Osteocyte (in vitro differentiated cells): ENCODE results near the gene CIBAR2. TPM values are rescaled to one million over a fixed set of nuclear protein-coding genes. Genes with fewer than 3 reads are reported as not detected.
A peak's percentile ranks its signal among the peaks of the same experiment; 100 is the strongest.

ENCODE experiments used
- DNase-seq: peaks from one replicate; pipeline ENCODE4 v3.0.0; 2021; ENCODE audit warnings: mixed read lengths; ENCODE audit not compliant: unreplicated experiment; ENCODE audit errors: extremely low spot score
- H3K27ac Mint-ChIP-seq: one replicate; pipeline ENCODE4 v1.8.0; 2021; ENCODE audit warnings: mild to moderate bottlenecking, mixed read lengths; ENCODE audit not compliant: unreplicated experiment
- H3K27me3 Mint-ChIP-seq: one replicate; pipeline ENCODE4 v1.8.0; 2021; ENCODE audit warnings: mixed read lengths; ENCODE audit not compliant: unreplicated experiment
- H3K36me3 Mint-ChIP-seq: one replicate; pipeline ENCODE4 v1.8.0; 2021; ENCODE audit warnings: mixed read lengths; ENCODE audit not compliant: unreplicated experiment
- H3K4me1 Mint-ChIP-seq: one replicate; pipeline ENCODE4 v1.8.0; 2021; ENCODE audit warnings: mixed read lengths; ENCODE audit not compliant: unreplicated experiment
- H3K4me3 Mint-ChIP-seq: one replicate; pipeline ENCODE4 v1.8.0; 2021; ENCODE audit warnings: mild to moderate bottlenecking, moderate library complexity, mixed read lengths; ENCODE audit not compliant: unreplicated experiment
- H3K9me3 Mint-ChIP-seq: one replicate; pipeline ENCODE4 v1.8.0; 2021; ENCODE audit warnings: mixed read lengths; ENCODE audit not compliant: unreplicated experiment
- total RNA-seq: library from RNA; stranded (reverse); gene quantifications from 2 replicates; pipeline ENCODE4 v1.2.1, GENCODE V29; 2021
- TF ChIP-seq, protein P1 (sequence below): fragments of 200-600 bp; sonication (generic); IDR thresholded peaks from 2 replicates; pipeline ENCODE4 v1.5.0; 2021; ENCODE audit warnings: antibody characterized with exemption, mild to moderate bottlenecking, moderate library complexity

CIBAR2 gene
- total RNA-seq, 1 donor from 2014 or later = not detected

DNA sequence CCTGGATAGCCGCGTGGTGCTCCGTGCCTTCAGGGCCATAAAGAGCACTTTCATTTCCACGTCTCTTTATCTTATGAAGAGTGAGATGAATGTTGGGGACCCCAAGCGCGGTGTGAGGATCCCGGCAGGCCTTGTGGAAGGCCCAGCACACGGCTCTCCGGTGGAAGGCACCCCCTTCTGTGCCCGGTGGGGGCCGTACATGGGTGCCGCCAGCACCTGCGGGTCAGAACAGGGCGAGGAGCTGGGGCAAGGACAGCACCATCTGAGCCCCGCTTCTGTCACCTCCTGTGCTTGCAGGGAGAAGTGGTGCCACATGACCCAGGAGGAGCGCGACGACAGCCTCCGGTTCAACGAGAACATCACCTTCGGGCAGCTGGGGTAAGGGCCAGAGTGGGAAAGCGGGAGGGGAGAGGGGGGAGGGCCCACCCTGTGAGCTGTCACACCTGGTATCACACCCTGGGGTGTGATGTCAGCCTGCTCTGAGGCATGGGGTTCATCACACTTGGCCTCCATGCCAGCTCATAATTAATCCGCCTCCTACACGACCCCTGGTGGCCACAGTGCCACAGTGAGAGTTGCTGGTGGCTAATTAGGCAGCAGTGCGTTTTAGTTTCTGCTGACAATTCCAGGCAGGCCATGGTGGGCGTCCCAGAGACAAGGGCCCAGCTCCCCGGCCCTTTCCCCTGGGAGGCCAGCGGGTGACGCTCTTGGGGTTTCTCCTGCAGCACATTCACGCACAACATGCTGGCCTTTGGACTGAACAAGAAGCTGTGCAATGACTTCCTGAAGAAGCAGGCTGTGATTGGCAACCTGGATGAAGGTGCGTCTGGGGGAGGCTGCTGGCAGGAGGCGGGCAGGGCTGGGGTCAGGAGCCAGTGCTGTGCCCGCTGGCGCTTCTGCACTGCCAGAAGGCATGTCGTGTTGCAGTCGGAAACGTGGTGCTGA, 25.7 kb downstream of the CIBAR2 start:
- no peak overlapping the region for H3K4me3 Mint-ChIP-seq
- H3K36me3 Mint-ChIP-seq = peaks cover 3% of the 10 kb centered on the region
- H3K9me3 Mint-ChIP-seq = no peaks in the 10 kb centered on the region
- DNase-seq = no peak
- peaks cover 18% of the 10 kb centered on the region for H3K4me1 Mint-ChIP-seq
- H3K27me3 Mint-ChIP-seq = no peaks in the 10 kb centered on the region
- TF ChIP-seq, protein P1, sequence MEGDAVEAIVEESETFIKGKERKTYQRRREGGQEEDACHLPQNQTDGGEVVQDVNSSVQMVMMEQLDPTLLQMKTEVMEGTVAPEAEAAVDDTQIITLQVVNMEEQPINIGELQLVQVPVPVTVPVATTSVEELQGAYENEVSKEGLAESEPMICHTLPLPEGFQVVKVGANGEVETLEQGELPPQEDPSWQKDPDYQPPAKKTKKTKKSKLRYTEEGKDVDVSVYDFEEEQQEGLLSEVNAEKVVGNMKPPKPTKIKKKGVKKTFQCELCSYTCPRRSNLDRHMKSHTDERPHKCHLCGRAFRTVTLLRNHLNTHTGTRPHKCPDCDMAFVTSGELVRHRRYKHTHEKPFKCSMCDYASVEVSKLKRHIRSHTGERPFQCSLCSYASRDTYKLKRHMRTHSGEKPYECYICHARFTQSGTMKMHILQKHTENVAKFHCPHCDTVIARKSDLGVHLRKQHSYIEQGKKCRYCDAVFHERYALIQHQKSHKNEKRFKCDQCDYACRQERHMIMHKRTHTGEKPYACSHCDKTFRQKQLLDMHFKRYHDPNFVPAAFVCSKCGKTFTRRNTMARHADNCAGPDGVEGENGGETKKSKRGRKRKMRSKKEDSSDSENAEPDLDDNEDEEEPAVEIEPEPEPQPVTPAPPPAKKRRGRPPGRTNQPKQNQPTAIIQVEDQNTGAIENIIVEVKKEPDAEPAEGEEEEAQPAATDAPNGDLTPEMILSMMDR = peak; percentile 67
- no peak overlapping the region for H3K27ac Mint-ChIP-seq

DNA sequence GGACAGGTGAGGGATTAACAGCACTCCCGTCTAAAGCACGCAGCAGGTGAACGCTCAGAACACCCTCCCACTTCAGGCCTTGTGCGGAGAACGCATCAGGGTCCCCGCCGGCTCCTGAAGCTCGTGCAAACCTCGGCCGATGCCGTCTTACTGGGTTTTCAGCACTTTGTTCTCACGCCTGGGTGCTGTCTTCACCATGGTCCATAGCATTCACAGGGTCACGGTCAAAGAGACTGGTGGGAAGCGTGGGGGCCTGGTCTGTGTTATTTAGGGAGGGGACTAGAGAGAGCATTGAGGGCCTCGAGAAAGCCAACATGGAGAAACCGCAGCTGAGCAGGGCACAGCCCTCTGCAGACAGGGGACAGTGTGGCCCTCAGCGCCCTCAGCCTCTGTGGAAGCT, 26.6 kb downstream of the CIBAR2 start:
- no peak for DNase-seq
- TF ChIP-seq, protein P1 = no peak
- H3K4me3 Mint-ChIP-seq = no peak overlapping the region
- H3K27ac Mint-ChIP-seq = no peak overlapping the region
- H3K27me3 Mint-ChIP-seq = no peaks in the 10 kb centered on the region
- H3K9me3 Mint-ChIP-seq = no peaks in the 10 kb centered on the region
- H3K4me1 Mint-ChIP-seq = peaks cover 20% of the 10 kb centered on the region
- H3K36me3 Mint-ChIP-seq = peaks cover 3% of the 10 kb centered on the region

DNA sequence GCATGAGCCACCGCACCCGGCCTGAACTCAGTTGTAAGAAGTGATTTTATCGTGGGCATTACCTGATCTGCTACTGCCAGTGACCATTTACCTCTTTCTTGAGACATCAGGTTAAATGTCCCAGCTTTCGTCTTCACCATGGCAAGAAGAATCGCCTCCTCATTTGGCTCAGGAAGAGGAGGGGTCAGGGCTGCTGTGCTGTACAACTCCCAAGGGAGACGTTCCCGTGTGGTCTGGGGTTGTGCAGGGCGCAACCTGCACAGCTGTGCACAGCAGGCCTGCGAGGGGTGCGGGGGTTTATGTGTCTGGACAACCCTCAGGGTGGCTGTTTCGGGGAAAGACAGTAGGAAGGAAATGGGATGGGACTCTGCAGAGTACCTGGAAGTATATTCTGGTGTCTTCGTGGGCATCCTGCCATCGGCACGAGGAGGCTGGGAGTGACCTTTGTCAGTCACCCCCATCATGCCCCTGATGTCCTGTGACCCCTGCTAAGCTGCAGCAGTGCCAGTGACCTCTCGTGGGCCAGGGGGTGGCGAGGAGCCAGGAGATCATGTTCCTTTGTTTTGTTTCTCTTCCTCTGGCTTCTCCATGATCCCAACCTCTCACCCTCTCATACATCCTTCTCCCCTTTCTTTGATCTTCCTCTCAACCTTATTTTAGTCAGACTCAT, 27.3 kb downstream of the CIBAR2 start:
- TF ChIP-seq, protein P1 = no peak
- Mint-ChIP-seq H3K9me3 (no peaks in the 10 kb centered on the region), H3K4me1 (peaks cover 20% of the 10 kb centered on the region), H3K27ac (no peak overlapping the region), H3K27me3 (no peaks in the 10 kb centered on the region), H3K36me3 (peaks cover 3% of the 10 kb centered on the region), H3K4me3 (no peak overlapping the region)
- no peak for DNase-seq

DNA sequence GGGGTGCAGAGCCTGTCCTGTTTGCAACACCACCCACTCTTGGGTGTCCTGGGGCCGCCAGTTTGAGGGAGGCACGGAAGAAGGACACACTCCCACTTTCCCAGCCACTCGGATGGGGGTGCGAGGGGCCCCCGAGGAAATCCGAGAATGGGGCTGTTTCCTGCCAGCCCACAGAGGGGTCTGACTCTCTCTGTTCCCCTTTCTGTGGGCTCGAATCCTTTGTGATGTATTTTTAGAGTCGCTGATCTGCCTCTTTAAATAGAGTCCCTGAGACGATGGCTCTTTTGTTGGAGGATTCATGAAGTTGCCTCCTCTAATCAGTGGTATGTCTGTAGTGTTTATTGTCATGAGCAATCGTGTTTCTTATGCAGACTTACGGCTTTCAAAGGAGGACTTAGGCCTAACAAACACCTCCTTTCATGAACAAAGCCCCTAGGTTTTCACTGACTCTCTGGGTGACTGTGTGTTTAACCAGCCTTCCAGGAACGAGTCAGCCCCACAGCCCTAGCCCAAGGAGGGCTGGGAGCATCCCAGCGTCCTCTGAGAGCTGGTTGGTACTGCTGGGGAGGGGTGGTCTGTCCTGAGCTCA, 29.1 kb downstream of the CIBAR2 start:
- no peaks in the 10 kb centered on the region for H3K27me3 Mint-ChIP-seq
- H3K27ac Mint-ChIP-seq = no peak overlapping the region
- H3K4me3 Mint-ChIP-seq = no peak overlapping the region
- TF ChIP-seq, protein P1 = no peak
- peaks cover 12% of the 10 kb centered on the region for H3K36me3 Mint-ChIP-seq
- no peaks in the 10 kb centered on the region for H3K9me3 Mint-ChIP-seq
- no peak for DNase-seq
- peaks cover 20% of the 10 kb centered on the region for H3K4me1 Mint-ChIP-seq
